GM19452 (cell line): Measurements from ENCODE around the gene RBM4B.

Source experiments
- ATAC-seq: cut with Tn5 transposase; IDR thresholded peaks from one replicate; pipeline ENCODE4 v1.9.1; 2021; ENCODE audit not compliant: unreplicated experiment

Gene RBM4B

DNA sequence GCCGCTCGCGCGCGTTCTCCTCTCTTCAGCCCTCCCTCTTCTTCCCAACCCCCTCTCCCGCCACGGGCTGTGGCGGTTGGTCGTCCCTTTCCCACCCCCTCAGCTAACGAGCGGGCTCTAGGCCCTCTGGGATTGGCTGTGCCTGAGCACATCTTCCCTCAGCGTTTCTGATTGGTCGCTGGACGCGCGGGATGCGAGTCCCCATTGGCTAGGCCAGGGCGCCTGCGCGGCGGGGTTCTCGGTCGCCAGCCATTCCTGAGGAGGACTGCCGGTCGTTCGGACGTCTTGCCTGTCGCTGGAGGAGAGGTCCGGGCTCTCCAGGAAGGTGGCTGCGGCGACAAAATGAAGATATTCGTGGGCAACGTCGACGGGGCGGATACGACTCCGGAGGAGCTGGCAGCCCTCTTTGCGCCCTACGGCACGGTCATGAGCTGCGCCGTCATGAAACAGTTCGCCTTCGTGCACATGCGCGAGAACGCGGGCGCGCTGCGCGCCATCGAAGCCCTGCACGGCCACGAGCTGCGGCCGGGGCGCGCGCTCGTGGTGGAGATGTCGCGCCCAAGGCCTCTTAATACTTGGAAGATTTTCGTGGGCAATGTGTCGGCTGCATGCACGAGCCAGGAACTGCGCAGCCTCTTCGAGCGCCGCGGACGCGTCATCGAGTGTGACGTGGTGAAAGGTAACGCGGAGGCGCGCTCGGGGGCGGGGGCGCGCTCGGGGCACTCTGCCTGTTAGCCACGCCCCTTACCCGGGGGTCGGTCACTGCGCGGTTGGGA, 61.1 kb downstream of the RBM4B start, which contains the start of gene RBM14:
RBM14 (plus strand) TSS at position 252 of the 776 bp plus-strand sequence; CDS start at position 343, 91 bp downstream.
- peak; percentile 78 for ATAC-seq
